GM18526 (cell line): Measurements from ENCODE around the gene HOXA9.

Experiments
- POLR2A ChIP-seq: IDR thresholded peaks from 3 replicates; pipeline ENCODE4 v1.6.1; 2011; ENCODE audit not compliant: insufficient read length; ENCODE audit errors: extremely low read depth

Gene HOXA9

DNA sequence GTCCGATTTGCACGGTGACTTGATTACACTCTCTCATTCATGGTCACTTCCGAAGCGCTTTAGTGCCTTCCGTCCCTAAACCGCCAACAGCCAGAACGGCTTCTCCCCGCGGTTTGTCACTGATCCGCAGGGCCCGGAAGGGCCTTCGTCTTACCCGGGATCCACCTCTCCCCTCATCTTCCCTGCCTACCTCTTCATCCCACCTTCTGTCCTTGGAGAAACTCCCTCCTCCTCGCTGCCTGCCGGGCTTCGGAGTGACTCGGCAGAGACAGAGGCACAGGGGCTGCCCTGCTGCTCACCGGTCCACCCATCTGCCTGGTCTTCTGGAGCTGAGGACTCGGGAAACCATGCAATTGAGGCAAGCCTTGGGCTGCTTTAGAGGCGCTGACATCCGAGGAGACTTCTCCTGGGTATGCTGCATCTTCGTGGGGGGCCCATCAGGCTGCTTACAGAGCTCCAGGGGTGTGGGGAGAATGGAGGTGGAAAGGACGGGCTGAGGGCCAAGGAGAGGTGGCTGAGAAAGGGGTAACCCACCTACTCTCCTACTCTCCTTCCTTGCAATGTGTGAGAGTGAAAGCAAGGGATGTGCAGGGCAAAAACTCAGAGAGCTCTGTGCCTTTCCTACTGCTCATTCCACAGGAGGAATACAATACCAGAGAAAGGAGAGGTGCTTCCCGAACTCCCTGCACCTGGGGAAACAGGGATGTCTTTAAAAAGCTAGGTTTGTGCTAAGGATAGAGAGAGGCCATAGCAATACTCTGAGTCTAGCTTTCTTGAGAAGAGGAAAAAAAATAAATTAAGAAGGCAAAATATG, 20.7 kb upstream of the HOXA9 start:
- no peak for TF ChIP-seq POLR2A

DNA sequence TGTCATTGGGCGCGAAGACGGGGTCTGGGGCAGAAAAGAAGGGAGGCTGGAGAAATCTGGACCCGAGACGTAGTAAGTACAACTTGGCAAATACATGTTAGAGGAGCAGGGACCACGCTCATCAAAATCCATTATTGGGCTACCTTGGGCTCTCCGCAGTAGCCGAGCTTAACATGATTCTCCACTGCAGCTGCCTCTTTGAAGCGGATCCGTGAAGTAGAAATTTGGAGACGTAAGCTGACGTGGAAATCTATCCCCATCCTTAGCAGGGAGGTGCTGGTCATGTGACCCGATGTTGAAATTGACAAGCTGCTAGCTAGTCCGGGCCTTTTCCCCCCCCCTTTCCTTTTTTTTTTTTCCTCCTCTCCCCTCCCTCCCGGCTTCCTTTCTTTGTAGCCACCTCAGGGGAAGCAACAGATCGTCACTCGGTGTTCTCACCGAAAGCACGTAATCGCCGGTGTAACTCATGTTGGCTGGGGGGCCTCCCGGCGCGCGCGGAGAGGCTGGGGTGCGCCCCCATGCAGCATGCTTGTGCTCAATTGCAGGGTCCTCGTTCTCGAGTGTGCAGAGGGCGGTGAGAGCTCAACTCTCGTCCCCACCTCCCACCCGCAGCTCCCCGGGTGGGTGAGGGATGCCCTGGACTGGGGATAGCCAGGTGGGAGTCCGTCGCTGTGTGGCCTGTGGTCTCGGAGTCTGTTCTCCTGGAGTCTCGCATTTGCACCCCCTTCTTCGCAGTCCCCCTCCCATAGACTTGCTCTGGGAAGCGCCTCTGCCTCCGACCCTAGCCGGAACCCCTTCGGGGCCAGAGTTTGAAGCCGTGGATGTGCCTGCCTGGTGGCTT, 19.9 kb upstream of the HOXA9 start, which contains the start of gene HOXA11:
Gene HOXA11, minus strand, starts transcription at position 220 of the 841 bp plus-strand sequence. Its CDS starts 88 bp downstream, at position 132.
- no peak for TF ChIP-seq POLR2A

DNA sequence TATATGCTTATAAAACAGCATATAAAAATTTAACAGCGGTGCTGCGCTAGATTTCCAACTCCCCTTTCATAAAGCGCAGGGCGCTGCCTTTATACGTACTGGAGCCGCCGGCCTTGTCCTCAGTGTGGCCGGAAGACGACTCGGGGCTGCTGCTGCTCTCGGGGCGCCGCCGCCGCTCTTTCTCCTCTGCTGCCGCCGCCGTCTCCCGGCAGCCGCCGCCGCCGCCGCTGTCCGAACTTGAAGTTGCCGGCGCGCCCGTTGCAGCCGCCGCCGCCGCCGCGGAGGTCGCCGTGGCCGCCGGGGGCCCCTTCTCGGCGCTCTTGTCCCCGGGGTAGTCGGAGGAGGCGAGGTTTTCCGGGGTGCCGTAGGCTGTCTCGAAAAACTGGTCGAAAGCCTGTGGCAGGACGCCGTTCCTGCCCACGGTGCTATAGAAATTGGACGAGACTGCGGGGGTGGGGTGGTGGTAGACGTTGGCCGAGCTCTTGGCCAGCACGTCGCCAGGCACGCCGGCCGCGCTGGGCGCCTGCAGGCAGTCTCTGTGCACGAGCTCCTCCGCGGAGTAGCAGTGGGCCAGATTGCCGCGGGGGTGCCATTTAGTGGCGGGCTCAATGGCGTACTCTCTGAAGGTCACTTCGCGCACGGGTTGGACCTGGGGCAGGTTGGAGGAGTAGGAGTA, 19.1 kb upstream of the HOXA9 start:
- no peak for TF ChIP-seq POLR2A

DNA sequence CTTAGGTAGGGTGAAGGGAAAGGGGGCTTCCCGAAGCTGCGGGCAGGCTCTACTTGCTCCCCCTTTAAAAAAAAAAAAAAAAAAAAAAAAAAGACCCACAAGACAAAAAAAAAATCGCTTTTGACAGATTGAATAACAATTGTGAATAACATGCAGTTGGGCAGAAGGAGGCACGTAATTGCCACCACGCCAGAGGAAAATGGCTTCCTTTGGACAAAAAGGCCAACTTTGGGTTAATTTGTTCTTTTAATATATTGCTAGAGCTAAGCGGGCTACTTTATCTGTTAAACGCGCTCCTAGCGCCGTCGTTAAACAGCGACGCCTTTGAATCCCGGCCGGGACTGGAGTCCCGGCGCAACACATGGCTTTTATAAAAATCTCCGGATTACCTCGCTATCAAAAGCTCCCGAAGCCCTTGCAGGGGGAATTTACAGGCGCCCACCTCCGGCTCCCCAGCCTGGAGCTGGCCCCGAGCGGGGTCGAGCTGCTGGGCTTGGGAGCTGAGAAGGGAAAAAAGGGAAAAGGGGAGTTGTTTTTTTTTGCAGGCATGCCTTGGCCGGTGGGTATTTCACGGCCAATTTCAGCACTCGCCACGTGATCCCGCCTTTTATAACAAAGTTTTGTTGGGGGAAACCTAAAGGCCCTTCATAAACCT, 18.5 kb upstream of the HOXA9 start:
- TF ChIP-seq POLR2A, result no peak

DNA sequence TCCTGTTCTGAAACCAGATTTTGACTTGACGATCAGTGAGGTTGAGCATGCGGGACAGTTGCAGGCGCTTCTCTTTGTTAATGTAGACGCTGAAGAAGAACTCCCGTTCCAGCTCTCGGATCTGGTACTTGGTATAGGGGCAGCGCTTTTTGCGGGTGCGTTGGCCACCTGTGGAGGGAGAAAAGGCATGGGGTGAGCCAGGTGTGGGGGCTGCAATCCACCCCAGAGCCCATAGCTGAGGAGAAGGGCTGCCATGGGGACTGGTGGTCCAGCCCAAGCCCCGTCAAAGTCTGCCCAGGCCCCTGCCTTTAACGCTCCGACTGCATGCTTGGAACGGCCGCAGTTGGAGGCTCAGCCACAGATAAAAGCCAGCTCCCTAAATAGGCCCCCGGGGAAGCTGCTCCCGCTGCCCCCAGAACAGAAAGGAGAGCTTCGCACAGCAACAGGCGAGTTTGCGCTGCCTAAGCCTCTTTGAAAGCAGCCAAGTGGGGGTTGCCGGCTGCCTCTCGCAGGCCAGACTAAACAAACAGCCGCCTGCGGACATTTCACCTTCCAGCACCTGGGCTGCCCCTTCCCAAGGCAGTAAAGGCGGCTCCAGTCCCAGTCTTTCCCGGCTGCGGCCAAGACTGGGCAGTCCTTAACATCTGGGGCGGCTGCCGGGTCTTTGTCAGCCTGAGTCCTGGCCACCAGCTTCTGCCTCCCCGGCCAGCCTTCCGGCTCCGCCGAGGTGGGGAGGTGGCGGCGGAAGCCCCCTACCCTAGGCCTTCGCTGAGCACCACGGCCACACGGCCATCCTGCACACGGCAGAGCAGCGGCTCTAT, 17.7 kb upstream of the HOXA9 start:
- no peak for TF ChIP-seq POLR2A

DNA sequence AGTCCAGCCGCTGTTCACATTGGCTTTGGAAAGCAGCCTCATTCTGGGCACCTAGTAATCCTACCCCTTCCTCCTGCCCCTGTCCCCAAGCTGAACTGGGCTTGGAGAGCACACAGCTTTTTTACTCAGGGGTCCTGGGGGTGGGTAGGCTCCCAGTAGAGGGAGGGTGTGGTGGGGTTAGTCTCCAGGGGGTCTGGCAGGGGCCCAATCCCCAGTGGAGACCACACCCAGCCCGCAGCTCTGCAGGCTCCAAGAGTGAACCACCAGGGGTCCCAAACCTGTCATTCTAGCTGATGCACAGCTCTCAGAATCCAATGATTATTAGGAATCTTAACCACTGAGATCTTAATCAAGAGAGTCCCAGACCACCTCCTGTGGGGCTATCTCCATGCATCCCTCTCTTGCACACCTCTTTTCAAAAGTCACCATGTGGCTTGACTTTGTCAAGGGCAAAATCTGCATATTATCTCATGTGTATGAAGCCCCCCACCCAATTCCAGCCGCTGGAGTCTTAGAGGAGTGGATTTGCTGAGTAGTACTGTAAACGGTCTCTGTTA, 17.0 kb upstream of the HOXA9 start:
- TF ChIP-seq POLR2A, result no peak

DNA sequence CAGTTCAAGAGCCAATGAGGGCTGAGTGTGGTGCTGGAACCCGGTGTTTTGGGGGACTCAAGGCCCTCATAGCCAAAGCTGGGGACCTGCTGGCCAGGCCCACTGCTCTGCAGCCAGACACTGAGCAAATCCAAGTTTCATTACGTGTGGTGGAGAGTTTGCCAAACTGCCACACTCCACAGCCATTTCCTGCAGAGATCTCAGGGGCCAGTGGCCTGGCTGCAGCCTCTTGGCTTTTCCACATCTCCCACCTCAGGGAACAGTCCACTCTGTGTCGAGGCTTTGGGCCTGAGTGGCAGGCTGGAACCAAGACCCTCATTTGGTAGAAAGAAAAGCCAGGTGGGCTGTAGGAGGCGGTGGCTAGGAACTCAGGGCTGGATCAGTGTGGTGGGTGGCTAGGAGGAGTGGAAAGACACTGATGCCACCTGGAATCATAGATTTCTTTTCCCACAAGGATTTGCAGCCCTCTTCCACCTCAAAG, 16.5 kb upstream of the HOXA9 start:
- no peak for TF ChIP-seq POLR2A

DNA sequence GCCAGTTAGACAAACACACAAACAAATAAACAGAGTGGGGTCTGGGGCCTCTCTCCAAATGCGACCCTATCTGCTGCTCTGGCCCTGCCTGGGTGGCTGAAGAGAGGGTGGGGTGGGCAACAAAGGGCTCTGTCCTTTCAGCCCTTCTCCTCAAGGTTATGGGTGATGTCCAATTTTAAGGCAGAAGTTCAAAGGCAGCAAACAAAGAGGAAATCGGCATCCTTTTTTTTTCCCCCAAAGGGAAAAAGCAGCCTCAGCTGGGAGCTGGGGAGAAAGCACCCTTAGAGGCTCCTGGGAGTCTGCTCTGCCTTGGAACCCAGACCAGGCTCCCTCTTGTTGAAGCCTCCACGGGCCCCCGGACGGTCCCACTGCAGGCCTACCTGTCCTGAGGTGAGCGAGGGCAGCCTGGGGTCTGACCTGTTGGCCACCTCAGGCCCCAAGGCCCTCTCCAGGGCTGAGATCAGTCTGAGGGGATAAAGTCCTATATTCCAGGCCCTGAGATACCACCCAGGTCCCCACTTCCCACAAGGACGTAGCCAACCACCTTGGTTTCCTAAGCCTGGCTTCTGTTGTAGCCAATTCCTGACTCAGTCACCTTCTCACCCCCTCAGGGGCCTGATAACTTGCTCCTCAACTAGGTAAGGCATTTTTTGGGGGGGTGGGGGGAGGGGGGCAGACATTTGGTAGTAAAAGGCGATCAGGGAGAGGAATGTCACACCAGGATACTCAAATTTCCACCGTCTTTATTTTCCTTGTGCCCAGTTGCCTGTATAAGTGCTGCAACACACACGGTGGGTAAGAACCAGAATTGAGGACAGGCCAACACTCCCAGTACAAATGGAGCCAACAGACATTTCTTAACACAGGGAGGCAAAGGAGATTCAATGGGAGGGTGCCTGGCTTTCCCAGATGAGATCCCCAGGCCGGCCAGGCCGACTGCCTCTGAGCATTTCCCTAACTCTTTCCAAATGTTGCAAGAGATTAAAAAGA, 15.4 kb upstream of the HOXA9 start:
- no peak for TF ChIP-seq POLR2A

DNA sequence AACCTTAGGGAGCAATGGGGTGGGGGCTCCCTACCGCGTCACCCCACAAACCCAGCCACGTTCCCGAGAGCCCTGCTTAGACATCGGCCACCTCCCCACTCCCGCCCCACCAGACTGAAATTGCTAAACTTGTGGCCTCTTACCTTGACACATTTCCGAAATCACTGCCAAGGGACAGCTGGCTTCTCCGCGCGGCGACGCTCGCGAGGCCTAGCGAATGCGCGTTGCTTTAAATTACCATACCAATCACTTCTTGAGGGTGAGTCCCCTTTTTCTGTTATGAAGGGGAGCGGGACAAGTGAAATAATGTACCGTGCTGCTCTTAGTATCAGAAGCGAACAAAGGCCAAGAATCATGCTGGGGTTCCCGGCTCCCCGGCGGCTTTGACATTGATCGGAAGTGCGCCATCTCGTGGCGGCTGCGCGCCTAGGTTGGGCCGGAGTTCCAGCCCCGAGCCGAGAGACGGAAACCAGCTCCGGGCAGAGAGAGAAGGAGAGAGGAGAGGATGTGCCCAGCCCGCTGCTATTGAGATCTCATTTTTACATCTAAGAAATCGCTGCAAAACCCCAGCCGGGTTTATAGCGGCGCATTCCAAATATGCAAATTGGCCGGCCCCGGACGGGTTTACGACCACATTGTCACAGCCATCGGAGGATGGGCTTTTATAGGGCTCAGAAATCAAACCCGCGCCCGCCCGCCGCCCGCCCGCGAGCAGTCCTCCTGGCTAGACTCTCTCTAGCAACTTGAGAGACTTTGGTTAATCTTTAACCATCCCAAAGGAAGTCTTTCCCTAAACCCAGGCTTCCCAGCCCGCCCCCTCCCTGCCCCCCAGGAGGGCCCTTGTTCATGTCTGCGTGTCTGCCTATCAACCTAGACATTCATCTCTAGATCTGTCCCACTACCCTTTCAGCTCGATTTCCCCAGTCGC, 14.4 kb upstream of the HOXA9 start:
- no peak for TF ChIP-seq POLR2A

DNA sequence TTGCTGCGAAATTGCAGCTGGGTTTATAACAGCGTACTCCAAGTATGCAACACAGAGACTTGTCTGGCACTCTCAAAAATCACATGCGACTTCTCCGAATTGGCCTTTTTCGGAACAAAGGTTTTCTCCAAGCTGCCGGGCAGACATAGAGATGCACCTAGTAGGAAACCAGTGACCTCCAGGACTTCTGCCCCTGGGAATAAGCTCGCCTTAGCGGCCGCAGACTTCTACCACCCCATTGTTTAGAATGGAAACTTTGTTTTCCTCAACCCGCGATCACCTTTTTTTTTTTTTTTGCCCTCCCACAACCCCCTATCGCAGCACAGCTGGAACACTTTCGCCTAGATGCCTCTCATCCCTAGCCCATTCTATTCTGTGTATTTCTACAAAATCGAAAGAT, 13.7 kb upstream of the HOXA9 start:
- no peak for TF ChIP-seq POLR2A

DNA sequence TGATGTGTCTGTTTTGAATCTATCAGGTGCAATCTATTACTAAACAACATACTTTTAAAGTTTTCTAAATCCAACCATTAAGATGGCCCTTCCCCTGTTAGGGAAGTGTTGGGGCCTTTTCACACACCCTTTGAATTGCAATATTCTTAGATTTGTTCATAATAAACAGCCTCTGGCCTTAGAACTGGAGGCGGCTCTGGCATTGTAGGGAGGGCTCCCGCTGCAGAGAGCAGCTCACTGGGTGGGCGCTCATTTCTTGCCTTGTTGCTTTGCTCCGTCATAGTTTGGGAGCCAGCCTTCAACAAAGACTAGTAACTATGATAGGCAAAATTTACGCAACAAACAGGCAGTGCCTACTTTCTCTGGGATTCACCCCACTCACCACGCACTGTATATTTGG, 13.0 kb upstream of the HOXA9 start:
- no peak for TF ChIP-seq POLR2A
